ENCODE results near the gene CTSA.
"Not testable (repeated sequence)": the region's sequence is repeated elsewhere in the genome, so short reads cannot be mapped to it uniquely, and the experiment has no call there.

Gene CTSA

DNA sequence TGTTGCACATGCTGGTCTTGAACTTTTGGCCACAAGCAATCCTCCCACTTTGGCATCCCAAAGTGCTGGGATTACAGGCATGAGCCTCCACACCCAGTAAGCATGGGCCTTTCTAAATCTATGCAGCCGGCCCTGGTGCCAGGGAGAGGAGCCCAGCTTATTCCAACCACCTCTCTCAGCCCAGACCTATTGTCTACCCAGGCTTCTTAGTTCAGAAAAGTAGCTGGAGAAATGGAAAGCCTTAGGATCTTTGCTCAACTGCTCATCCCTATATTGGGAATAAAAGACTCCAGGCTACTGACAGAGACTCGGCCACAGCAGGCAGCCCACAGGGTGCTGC lies 35.6 kb downstream of the CTSA start:
- intact Hi-C loops (cut with DNase I), result no loop called here

DNA sequence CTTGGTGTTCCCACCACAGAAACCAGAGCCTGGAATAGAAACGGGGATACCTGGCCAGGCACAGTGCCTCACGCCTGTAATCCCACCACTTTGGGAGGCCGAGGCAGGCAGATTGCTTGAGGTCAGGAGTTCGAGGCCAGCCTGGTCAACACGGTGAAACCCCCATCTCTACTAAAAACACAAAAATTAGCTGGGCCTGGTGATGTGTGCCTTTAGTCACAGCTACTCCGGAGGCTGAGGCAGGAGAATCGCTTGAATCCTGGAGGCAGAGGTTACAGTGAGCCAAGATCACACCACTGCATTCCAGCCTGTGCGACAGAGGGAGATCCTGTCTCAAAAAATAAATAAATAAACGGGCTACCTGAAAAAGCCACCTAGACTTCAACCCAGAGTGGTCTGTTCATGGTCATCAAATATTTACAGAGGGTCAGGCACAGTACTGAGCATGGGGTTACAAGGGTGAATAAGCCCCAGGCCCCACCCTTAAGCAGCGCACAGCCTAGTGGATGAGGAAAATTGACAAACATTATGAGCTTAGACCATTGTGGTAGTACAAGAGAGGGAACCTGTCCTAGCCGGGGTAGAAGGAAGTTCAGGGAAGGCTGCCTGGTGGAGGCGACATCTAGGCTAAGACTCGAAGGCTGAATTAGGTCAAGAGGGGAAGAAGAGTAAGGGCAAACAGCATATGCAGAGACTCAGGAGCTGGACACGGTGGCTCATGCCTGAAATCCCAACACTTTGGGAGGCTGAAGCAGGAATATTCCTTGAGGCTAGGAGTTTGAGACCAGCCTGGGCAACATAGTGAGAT lies 36.1 kb downstream of the CTSA start:
- intact Hi-C loops (cut with DNase I), result no loop called here
- DNase-seq, result no peak

More for the DNA sequence above, 35.6 kb downstream of the CTSA start:
- DNase-seq, result no peak

DNA sequence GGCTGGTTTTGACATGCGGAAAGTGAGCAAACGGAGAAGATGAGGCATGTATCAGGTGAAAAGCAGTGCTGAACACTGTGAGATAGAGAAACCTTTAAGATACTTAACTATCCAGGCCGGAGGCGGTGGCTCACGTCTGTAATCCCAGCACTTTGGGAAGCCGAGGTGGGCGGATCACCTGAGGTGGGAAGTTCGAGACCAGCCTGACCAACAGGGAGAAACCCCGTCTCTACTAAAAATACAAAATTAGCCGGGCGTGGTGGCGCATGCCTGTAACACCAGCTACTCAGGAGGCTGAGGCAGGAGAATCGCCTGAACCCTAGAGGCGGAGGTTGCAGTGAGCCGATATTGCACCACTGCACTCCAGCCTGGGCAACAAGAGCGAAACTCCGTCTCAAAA lies 40.5 kb downstream of the CTSA start:
- intact Hi-C loops (cut with DNase I), result loop anchor here (10.0 kb wide), 1 partner anchor 117 kb away; the partner anchor contains the start of gene UBE2C
- not testable (repeated sequence) for DNase-seq

DNA sequence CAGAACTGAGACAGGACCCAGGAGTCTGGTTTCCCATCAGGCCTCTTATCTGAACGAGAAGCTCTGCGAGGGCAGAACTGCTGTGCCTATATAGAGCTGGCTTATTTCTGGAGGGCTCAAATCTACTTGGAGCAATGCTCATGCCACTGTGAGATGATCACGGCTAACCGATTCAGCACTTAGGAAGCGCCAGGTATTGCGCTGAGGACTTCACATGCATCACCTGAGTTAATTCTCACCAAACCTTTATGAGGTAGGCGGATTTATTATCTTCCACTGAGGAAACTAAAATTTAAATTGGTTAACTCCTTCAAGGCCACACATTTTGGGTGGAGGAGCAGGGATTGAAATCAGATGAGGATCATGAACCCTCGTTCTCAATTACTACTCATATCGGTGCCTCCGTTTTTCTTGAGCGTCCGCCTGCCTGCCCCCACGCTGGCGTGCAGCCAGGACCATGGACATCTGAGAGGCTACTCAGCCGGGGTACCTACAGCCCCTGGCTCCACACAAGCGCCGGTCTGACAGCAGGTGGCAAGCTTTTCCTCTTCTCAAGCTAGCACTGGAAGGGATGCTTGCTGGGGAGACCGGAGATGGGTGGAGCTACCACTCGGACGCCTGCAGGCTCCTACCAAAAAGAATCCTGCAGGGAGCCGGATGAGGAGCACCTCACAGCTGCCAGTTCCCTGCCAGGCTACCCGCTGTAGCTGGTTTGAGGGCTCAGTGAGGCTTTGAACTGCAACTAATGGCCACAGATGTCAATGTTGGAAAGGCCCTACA lies 42.3 kb downstream of the CTSA start:
- intact Hi-C loops (cut with DNase I), result loop anchor here (2.0 to 10.0 kb wide), 2 partner anchors 43 to 119 kb away; partner anchors contain the start of genes CTSA, NEURL2 and UBE2C
- peak; percentile 53 to 93 (median 76) for DNase-seq

DNA sequence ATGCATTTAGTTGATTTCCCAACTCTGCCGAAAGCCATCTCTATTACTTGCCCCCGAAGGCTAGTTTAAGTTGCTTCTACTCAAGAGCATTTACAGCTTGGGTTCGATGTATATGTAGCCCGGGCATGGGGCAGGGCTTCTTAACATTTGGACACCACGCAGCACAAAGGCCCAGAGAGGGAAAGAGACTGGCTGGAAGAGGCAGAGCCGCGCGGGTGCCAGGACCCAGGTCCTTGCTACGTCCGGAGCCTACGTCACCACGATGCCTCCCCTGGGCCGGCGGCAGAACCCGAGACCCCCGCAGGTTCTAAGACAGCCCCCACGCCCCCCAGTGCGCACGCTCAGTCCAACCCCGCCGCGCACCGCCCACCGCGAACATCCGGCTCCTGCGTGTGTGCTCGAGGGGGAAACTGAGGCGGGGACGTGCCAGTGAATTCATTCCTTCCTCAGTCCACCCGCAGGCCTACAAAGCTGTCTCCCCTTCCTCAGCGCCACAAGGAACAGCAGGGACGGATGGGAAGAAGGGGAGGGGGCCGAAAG lies 43.0 kb downstream of the CTSA start:
- intact Hi-C loops (cut with DNase I), result loop anchor here (2.0 to 10.0 kb wide), 2 partner anchors 43 to 119 kb away; partner anchors contain the start of genes CTSA, NEURL2 and UBE2C
- peak in 40 of 42 donors; percentile 55 to 87 (median 79) for DNase-seq

DNA sequence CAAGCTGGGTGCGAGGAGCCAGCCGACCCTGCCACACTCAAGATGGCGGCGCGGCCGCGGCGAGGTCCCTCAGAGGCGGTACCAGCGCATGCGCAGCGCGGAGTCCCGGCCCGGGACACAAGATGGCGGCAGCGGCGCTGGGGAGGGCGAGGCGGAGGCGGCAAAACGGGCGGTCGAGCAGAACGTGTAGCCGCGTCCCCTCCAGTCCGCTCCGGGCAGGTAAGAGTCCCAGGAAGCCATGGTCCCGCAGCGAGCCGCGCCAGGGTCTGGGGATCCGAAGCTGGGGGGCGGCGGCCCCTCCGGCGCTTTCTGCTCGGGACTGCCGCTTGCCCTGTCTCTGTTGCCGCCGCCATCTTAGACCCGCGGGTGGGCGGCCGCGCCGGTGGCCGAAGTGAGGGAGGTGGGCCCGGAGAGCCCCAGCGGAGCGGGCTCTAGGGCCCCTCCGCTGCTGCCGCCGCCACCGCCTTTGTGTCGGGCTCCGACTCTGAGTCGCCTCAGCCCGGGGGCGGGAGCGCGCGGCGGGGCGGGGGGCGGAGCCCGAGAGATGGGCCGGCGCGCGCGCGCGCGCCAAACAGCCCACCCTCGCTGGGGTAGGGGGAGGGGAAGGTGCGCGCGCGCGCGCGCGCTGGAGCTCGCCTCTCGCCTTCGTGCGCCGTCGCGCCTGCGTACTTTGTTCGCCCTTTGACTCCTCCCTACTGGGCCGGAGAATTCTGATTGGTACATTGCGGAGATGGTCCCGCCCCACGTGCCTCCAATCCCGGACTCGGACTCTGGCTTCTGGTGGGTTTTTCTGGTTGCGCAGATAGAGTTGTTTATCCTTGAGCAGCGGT lies 43.7 kb downstream of the CTSA start, which contains the start of gene PCIF1:
Gene PCIF1, plus strand, starts transcription at position 98 of the 830 bp plus-strand sequence. CDS start 4,317 bp downstream, outside the sequence.
- intact Hi-C loops (cut with DNase I), result loop anchor here (2.0 to 10.0 kb wide), 3 partner anchors 38 to 120 kb away; partner anchors contain the start of genes CTSA, NEURL2, UBE2C and ZNF335
- peak; percentile 95 to 99 (median 98) for DNase-seq

DNA sequence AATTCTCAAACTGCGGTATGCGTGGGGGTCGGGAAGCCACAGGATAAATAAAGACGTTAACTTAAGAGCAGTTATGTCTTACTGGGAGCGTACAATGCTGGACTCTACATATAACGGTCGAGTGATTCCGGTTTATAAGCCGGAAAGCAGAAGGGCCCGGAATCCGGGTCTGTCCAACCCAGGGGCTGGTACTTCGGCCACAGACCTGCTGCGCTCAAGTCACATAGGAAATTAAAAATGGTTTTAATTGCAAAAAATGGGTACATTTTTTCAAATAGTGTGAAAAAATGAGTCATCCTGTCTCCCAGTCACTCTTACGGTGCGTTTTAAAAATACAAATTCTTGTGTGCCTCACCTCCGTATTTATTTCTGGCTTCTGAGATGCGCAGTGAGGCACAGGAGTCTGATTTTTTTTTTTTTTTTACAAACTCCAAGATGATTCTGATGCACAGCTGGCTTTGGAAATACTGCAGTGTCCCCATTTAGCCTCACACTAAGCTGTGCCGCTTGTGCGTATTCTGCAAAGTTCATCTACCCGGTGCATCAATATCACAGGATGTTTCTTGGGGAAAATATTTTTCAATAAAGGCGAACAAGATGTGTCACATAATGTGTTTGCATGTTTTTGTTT lies 44.4 kb downstream of the CTSA start:
- intact Hi-C loops (cut with DNase I), result loop anchor here (2.0 to 10.0 kb wide), 3 partner anchors 37 to 121 kb away; partner anchors contain the start of genes CTSA, NEURL2, UBE2C and ZNF335
- DNase-seq, result peak in 3 of 42 donors; percentile 16 to 62 (median 47)

DNA sequence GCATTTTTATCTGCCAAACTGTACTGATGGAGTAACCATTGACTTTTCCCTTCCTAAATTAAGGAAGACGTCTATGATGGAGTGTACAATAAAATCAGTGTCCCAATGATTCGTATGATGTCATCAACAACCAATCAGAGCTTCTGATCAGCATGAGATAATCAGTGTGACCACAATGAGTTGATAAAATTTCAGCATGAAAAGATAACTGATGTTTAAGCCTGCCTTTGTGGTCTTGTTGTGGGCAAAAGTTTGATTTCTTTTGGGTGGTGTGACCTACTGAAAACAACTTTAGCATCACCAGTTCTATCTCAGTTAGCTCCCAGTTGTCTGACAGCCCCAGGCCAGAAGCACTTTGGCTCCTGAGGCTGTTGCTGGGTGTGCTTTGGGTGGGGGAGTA lies 46.6 kb downstream of the CTSA start:
- DNase-seq, result no peak
- intact Hi-C loops (cut with DNase I), result loop anchor here (5.0 to 10.0 kb wide), 2 partner anchors 35 to 123 kb away; partner anchors contain the start of genes UBE2C and ZNF335

DNA sequence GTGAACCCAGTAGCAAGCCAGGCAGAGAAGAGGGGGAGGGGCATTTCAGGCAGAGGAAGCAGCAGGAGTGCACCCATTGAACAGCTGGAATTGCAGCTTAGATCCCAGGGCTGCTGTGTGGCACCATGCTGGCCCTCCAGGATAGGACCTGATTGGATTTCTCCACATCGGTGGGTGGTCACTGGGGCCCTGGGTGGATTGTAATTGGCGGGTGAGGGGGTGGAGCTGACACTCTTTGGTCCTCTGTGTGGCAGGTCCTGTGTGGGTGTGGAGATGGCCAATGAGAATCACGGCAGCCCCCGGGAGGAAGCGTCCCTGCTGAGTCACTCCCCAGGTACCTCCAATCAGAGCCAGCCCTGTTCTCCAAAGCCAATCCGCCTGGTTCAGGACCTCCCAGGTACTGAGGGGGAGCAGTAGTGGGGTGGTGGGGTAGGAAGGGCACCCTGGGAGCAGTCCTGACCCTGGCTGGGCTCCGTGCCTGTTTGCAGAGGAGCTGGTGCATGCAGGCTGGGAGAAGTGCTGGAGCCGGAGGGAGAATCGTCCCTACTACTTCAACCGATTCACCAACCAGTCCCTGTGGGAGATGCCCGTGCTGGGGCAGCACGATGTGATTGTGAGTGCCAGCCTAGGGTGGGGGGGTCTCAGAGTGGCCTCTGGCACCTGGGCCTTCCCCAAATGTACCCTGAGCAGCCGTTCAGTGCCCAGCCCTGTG lies 47.7 kb downstream of the CTSA start:
- no peak for DNase-seq
- intact Hi-C loops (cut with DNase I), result loop anchor here (5.0 to 10.0 kb wide), 2 partner anchors 33 to 124 kb away; partner anchors contain the start of genes UBE2C and ZNF335

DNA sequence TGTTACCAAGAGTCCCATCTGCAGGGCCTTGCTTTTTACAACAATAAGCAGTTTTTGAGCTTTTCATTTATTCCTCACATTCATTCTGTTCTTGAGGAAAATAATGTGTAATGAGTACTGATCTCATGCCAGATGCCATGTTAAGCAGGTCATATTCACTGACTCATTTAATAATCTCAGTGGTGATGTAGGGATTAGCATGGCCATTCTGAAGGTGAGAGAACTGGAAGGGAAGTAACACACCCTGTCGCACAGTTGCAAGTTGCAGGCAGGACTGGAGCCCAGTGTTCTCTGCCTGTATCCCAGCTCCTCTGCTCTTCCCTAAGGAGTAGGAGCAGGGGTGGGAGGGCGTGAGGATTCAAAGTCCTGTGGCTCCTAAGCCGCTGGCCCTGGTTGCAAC lies 48.9 kb downstream of the CTSA start:
- intact Hi-C loops (cut with DNase I), result no loop called here
- no peak for DNase-seq

DNA sequence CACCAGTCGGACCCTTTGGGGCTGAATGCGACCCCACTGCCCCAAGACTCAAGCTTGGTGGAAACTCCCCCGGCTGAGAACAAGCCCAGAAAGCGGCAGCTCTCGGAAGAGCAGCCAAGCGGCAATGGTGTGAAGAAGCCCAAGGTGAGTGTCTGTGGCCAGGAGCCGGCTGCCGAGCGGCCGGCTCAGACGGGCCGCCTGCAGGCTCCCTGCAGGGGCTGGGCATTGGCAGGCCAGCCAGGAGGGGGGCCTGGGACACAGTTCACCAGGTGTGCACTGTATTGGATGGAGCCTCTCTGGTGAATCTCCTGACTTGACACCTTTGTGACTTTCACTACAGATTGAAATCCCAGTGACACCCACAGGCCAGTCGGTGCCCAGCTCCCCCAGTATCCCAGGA lies 49.3 kb downstream of the CTSA start:
- no peak for DNase-seq
- intact Hi-C loops (cut with DNase I), result no loop called here

DNA sequence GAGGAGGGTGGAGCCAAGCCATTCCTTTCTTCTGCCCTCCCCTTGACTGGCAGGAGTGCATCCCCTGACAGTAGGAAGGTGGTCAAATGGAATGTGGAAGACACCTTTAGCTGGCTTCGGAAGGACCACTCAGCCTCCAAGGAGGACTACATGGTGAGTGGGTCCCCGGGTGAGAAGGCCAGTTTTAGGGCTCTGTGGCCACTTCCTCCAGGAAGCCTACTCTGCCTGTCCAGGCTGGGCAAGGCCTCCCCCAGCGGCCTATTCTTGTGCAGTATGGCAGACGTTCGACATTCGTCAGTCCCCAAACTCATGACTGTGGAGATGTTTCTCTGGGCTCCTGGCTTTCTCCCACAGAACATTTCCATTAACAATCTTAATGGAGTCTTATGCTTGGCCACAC lies 52.5 kb downstream of the CTSA start:
- no peak for DNase-seq
- intact Hi-C loops (cut with DNase I), result no loop called here

DNA sequence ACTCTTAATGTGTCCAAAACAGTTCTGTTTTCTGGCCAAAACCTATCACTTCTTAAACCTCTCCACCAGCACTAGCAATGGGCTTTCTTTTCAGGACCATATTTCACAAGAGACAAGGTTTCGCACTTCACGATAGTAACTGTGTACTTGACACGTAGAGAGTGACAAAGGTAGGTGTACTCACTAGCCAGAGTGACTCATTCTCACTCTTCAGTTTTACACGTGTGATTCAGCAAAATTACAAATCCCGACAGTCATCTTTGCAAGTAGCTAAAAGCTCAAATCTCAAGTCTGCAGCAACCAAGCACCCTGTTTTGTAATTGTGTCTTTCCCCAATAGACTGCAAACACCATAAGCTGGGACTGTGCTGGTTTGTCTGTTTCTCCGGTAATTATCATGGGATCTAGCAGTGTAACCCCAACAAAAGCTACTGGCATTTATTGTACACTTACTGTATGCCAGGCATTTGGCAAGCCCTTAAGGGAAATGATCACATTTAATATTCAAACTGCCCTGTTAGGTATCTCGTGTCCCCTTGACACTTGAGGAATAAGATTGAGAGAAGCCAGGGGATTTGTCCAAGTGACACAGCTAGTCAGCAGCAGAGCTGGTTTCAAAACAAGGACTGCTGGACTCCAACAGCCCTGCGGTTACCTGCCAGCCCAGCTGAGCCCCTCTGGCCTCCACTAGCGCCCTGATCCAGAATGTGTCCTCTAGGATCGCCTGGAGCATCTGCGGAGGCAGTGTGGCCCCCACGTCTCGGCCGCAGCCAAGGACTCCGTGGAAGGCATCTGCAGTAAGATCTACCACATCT lies 53.2 kb downstream of the CTSA start:
- intact Hi-C loops (cut with DNase I), result no loop called here
- peak in 6 of 42 donors; percentile 41 to 69 (median 45) for DNase-seq

DNA sequence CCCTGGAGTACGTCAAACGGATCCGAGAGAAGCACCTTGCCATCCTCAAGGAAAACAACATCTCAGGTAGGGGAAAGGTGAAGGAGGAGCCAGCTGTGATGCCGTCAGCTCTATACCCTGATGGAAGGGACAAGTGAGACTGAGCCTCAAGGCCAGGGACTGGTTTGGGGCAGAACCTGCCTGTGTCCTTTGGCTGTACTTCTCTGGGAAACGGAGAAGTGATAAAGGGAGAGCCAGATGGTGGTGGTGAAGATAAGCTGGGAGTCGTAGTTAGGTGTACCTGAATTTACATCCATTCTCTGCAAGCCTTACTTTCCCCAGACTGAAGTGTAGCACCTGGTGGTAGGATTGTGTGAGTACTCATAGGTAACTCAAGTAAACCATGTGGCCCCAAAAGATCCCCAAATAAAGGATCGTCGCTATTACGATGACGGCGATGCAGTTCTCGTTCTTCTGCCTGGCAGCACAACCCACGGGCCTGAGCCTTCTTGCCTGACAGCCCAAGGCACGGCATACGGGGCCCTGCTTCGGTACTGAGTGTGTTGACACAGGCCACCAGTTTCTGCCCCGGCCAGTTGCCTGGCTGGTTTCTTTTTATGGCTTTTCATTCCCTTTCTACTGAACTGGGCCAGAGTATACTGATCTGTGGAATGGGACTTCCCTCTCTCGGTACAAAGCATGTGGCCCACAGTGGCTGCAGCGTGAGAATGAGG lies 54.0 kb downstream of the CTSA start:
- intact Hi-C loops (cut with DNase I), result no loop called here

DNA sequence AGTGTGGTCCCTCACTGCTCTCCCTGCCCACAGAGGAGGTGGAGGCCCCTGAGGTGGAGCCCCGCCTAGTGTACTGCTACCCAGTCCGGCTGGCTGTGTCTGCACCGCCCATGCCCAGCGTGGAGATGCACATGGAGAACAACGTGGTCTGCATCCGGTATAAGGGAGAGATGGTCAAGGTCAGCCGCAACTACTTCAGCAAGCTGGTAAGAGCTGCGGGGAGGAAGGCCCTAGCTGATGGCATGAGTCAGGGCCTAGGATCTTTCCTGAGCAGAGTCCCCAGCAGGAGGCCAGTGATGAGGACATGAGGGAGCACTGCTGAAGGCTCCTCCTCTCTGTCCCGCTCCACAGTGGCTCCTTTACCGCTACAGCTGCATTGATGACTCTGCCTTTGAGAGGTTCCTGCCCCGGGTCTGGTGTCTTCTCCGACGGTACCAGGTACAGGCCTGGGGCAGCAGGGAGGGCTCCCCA lies 54.6 kb downstream of the CTSA start:
- DNase-seq, result no peak
- intact Hi-C loops (cut with DNase I), result no loop called here

More for the DNA sequence above, 54.0 kb downstream of the CTSA start:
- no peak for DNase-seq
